SK-MEL-5 (cell line): ENCODE measurements around the gene PCMTD2. TPM values are rescaled to one million over a fixed set of nuclear protein-coding genes. Genes with fewer than 3 reads are reported as not detected.
A peak's percentile ranks its signal among the peaks of the same experiment; 100 is the strongest.

Experiments used
- DNase-seq: peaks from one replicate; pipeline ENCODE4 v3.0.0-alpha.2; 2016; ENCODE audit warnings: low read depth, low spot score
- in situ Hi-C: cut with HindIII; loops from 2 replicates; pipeline ENCODE4 v1.10.0; 2016; ENCODE audit warnings: low sequenced_read_pairs, high pct_unique_total_duplicates, low pct_unique_long_range_greater_than_20kb
- polyA plus RNA-seq, 2 experiments: library from polyadenylated mRNA; depleted of rRNA; stranded (reverse); fragments of >200 nt; gene quantifications; 2 replicates each; pipeline ENCODE4 v1.2.3, GENCODE V29; 2015
- total RNA-seq: library from RNA; depleted of rRNA; stranded (reverse); fragments of >200 nt; shearing (Covaris generic); gene quantifications from 2 replicates; pipeline ENCODE4 v1.2.3, GENCODE V29; 2014; rRNA removed

The PCMTD2 gene
- total RNA-seq = 41.1 and 44.0 TPM in 2 replicates
- polyA plus RNA-seq (2015; cell fraction: cytosol; rRNA removed) = 52.5 and 73.5 TPM in 2 replicates
- 412 and 495 TPM in 2 replicates for polyA plus RNA-seq (2015; cell fraction: nucleus; rRNA removed)

GRCh38 chr20:64255361-64256281 lies at the start of gene PCMTD2:
Gene PCMTD2 (plus strand): TSS chr20:64255748. CDS start chr20:64259966, 4,218 bp downstream.
- peak; percentile 85 for DNase-seq
- in situ Hi-C loops = no loop called here

GRCh38 chr20:64206614-64207013 lies 48.9 kb upstream of the PCMTD2 start:
- no peak for DNase-seq
- in situ Hi-C loops = no loop called here

GRCh38 chr20:64207641-64208590 lies 47.6 kb upstream of the PCMTD2 start:
- in situ Hi-C loops = no loop called here
- no peak for DNase-seq

GRCh38 chr20:64209148-64209547 lies 46.4 kb upstream of the PCMTD2 start:
- in situ Hi-C loops = no loop called here
- DNase-seq = no peak

- in situ Hi-C loops = no loop called here
- DNase-seq = no peak
These were observed 44.7 kb upstream of the PCMTD2 start for GRCh38 chr20:64210656-64211369.

- in situ Hi-C loops = no loop called here
- DNase-seq = no peak
These were observed 43.5 kb upstream of the PCMTD2 start for GRCh38 chr20:64211874-64212658.

- no peak for DNase-seq
- in situ Hi-C loops = no loop called here
These were observed 42.8 kb upstream of the PCMTD2 start for GRCh38 chr20:64212755-64213154.

- no peak for DNase-seq
- in situ Hi-C loops = no loop called here
These were observed 41.4 kb upstream of the PCMTD2 start for GRCh38 chr20:64214113-64214512.

GRCh38 chr20:64214952-64215351 lies 40.6 kb upstream of the PCMTD2 start:
- in situ Hi-C loops = no loop called here
- DNase-seq = no peak

GRCh38 chr20:64216036-64216435 lies 39.5 kb upstream of the PCMTD2 start:
- in situ Hi-C loops = no loop called here
- no peak for DNase-seq

- in situ Hi-C loops = no loop called here
- DNase-seq = no peak
These were observed 38.6 kb upstream of the PCMTD2 start for GRCh38 chr20:64216910-64217309.

- in situ Hi-C loops = no loop called here
- DNase-seq = no peak
These were observed 37.9 kb upstream of the PCMTD2 start for GRCh38 chr20:64217539-64218221.

- no peak for DNase-seq
These were observed 36.3 kb upstream of the PCMTD2 start for GRCh38 chr20:64219202-64219601.

GRCh38 chr20:64219730-64220129 lies 35.8 kb upstream of the PCMTD2 start:
- DNase-seq = no peak
- in situ Hi-C loops = no loop called here

More at GRCh38 chr20:64219202-64219601, 36.3 kb upstream of the PCMTD2 start:
- in situ Hi-C loops = no loop called here

GRCh38 chr20:64220420-64220819 lies 35.1 kb upstream of the PCMTD2 start:
- in situ Hi-C loops = no loop called here

GRCh38 chr20:64220891-64221527 lies 34.5 kb upstream of the PCMTD2 start:
- DNase-seq = no peak
- in situ Hi-C loops = no loop called here

More at GRCh38 chr20:64220420-64220819, 35.1 kb upstream of the PCMTD2 start:
- DNase-seq = no peak
